Brain microvascular endothelial cell (primary cell): ENCODE results near the gene C1D.

Source experiments
- DNase-seq: peaks from one replicate; pipeline ENCODE4 v3.0.0-alpha.2; 2020
- H3K27ac ChIP-seq: fragments of 250-450 bp; sonication (Bioruptor Pico); 2 replicates; pipeline ENCODE4 v1.5.1; 2020; ENCODE audit warnings: mild to moderate bottlenecking, moderate library complexity
- H3K27me3 ChIP-seq: fragments of 250-450 bp; sonication (Bioruptor Pico); replicated peaks from 2 replicates; pipeline ENCODE4 v1.5.1; 2020; ENCODE audit warnings: mild to moderate bottlenecking
- H3K36me3 ChIP-seq: fragments of 250-450 bp; sonication (Bioruptor Pico); replicated peaks from 2 replicates; pipeline ENCODE4 v1.5.1; 2020; ENCODE audit warnings: mild to moderate bottlenecking
- H3K4me3 ChIP-seq: 2 replicates; pipeline ENCODE4 v1.5.1; 2011; ENCODE audit warnings: low read depth, mild to moderate bottlenecking, control low read depth, low read length, moderate library complexity
- in situ Hi-C: cut with HindIII; loops from 2 replicates; pipeline ENCODE4 v1.10.0; 2017; ENCODE audit warnings: low sequenced_read_pairs, low pct_ligation_motif_present
- TF ChIP-seq, protein P1 (sequence below): IDR thresholded peaks from 2 replicates; pipeline ENCODE4 v1.5.1; 2011; ENCODE audit warnings: low read depth, mild to moderate bottlenecking, moderate library complexity, low read length, control low read depth, inconsistent platforms; ENCODE audit errors: missing control alignments

C1D gene

DNA sequence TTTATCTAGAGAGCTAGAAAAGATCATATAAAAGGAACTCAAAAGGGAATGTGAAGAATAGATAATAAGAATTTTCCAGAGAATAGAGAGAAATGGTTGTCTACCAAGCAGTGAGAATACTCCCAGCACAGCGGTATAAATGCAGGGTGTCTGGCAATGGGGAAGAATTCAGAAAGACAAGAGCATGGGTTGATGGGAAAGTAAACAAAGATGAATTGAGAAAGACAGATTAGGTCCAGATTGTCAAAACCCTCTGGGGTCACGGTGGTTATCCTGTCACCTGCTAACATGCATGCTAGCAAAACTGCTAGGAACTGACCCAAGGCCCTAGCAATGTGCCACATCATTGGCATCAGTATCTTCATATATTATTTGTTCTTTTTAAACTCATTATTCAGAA lies 30.8 kb upstream of the C1D start:
- Histone ChIP-seq H3K4me3 (no peak overlapping the region), H3K27me3 (no peaks in the 10 kb centered on the region), H3K36me3 (no peaks in the 10 kb centered on the region), H3K27ac (no peak overlapping the region)
- no peak for DNase-seq
- in situ Hi-C loops = no loop called here
- TF ChIP-seq, protein P1, sequence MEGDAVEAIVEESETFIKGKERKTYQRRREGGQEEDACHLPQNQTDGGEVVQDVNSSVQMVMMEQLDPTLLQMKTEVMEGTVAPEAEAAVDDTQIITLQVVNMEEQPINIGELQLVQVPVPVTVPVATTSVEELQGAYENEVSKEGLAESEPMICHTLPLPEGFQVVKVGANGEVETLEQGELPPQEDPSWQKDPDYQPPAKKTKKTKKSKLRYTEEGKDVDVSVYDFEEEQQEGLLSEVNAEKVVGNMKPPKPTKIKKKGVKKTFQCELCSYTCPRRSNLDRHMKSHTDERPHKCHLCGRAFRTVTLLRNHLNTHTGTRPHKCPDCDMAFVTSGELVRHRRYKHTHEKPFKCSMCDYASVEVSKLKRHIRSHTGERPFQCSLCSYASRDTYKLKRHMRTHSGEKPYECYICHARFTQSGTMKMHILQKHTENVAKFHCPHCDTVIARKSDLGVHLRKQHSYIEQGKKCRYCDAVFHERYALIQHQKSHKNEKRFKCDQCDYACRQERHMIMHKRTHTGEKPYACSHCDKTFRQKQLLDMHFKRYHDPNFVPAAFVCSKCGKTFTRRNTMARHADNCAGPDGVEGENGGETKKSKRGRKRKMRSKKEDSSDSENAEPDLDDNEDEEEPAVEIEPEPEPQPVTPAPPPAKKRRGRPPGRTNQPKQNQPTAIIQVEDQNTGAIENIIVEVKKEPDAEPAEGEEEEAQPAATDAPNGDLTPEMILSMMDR = no peak

DNA sequence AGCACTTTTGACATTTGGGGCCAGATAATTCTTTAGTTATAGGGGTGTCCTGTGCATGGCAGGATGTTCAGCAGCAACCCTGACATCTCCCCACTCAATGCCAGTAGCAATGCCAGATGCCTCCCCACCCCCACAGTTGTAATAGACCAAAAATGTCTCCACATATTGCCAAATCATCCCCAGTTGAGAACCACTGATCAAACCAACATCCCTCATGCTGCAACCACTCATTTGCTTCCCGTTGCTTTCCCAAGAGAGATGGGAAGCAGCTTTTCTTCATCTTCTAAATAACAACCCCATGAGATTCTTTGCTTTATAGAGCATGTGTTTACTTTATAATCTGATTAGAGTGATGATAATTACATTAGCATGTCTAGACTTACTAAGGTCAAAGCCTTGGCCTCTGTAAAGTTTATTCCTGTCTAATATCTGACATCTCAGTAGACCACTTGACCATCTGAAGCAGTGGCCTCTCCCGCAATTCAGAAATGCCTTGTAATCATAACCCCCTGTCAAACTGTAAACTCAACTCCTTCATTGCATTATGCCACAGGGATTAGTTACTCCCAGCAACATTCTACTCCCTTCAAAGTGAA lies 28.7 kb upstream of the C1D start:
- in situ Hi-C loops = no loop called here
- Histone ChIP-seq H3K36me3 (no peaks in the 10 kb centered on the region), H3K27me3 (no peaks in the 10 kb centered on the region), H3K27ac (no peak overlapping the region), H3K4me3 (no peak overlapping the region)
- TF ChIP-seq, protein P1 = no peak
- no peak for DNase-seq

DNA sequence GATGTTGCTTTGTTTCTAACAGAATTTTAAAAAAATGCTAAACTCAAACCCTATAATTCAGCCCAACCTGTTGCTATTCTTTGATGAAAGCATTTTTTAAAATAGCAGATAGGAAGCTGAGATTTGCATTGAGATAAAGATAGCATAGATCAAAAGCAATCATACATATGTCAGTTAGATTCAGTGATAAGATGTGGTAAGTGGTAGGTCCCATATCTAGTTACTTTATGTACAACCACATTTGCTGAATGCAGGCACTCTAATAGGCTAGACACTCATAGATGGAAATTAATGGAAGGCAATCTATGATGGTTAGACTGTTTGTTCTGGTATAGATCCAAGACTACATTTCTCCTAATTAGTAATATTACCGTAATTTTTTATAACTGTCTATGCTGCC lies 27.2 kb upstream of the C1D start:
- no peaks in the 10 kb centered on the region for H3K36me3 ChIP-seq
- no peak for DNase-seq
- in situ Hi-C loops = no loop called here
- TF ChIP-seq, protein P1 = no peak
- H3K27ac ChIP-seq = no peak overlapping the region
- H3K27me3 ChIP-seq = no peaks in the 10 kb centered on the region
- H3K4me3 ChIP-seq = no peak overlapping the region

DNA sequence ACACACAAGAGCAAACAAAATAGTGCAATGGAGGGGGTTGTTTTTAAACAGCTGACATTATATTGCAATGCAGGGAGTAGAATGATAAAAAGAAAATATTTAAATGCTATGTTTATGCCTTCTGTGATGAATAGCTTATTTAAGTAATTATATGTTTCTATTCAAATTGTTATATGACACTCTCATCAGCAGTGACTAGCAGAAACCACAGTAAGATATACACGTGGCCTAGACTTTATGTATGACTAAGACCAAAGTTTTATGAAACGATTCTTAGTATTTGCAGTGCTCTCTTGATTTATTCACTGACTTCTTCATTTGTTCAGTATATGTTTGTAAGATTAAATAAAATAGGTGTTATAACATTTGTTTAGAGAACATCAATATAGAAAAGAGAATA lies 26.1 kb upstream of the C1D start:
- DNase-seq = no peak
- no peaks in the 10 kb centered on the region for H3K27me3 ChIP-seq
- H3K36me3 ChIP-seq = no peaks in the 10 kb centered on the region
- TF ChIP-seq, protein P1 = no peak
- H3K4me3 ChIP-seq = no peak overlapping the region
- in situ Hi-C loops = no loop called here
- no peak overlapping the region for H3K27ac ChIP-seq

DNA sequence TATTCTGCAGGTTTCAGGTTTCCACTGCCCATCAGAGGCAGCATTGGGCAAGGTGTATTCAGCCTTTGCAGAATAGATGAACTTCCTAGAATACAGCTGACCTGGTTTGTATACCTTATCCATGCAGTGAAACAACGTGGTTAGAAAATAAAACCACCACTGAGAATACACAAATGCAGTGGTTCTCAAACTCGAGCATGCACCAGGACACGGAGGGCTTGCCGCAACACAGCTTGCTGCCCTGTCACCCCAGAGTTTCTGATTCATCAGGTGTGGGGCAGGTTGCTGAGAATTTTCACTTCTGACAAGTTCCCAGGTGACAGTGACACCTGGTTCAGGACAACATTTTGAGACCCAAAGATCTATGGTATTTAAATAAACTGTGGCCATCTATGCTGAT lies 23.4 kb upstream of the C1D start:
- Histone ChIP-seq H3K36me3 (no peaks in the 10 kb centered on the region), H3K27me3 (no peaks in the 10 kb centered on the region), H3K4me3 (no peak overlapping the region), H3K27ac (no peak overlapping the region)
- TF ChIP-seq, protein P1 = no peak
- DNase-seq = no peak
- in situ Hi-C loops = no loop called here

DNA sequence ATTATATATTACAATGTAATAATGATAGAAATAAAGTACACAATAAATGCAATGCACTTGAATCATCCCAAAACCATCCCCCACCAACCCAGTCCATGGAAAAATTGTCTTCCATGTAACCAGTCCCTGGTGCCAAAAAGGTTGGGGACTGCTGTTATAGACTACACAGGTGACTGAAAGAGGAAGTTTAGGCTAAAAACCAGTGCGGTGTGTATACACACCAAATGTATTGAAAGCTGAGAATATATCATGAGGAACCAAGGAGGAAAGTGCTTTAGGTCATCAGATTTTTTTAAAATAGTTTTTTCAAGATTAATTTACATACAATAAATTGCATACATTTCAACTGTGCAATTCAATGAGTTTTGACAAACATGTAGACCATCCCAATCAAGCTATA lies 20.5 kb upstream of the C1D start:
- H3K27ac ChIP-seq = no peak overlapping the region
- H3K4me3 ChIP-seq = no peak overlapping the region
- TF ChIP-seq, protein P1 = no peak
- in situ Hi-C loops = no loop called here
- H3K27me3 ChIP-seq = no peaks in the 10 kb centered on the region
- no peaks in the 10 kb centered on the region for H3K36me3 ChIP-seq
- DNase-seq = no peak
